IPS DF 4.7 (cell line): ENCODE measurements around the gene TCERG1.

Experiments
- DNase-seq: peaks from one replicate; pipeline ENCODE4 v3.0.0-alpha.2; 2013; ENCODE audit warnings: low spot score; ENCODE audit errors: extremely low read depth

Gene TCERG1

DNA sequence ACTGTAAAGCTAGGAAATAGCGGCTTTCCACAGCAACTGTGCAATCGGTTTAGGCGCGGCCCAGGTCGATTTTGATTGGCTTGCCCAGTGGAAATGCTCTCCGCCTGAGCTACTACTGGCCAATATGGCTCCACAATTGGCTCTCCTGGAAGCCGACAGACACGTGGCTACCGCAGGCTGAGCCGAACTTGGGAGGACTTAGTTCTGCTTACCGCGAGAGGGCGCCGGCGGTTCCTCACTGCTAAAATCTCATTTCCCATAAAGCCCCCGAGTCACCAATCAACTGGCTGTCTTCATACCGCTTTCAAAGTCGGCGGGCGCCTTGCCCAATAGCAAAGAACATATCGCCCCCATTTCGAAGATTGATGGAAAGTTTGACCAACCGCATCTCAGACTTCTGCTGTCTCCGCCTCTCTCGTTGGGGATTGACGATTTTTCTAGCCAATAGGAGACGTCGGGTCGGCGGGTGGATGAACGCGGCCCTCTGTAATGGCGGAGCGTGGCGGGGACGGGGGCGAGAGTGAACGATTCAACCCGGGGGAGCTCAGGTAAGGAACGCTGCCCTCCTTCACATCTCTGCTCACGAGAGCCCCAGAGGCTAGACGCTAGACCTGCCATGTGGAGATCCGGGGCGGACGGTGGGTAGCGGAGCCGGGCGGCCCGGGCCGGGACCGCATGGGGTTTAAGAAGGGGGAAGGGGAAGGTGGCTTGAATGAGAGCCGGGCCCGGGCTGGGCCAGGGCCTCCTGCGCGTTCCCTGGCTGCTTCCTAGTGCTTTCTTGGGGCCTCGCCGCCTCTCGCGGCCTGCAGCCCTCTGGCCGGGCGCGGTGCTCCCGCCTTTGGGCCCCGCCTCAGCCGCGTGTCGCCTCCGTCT is at the start of gene TCERG1:
Gene TCERG1, plus strand, starts transcription at position 473 of the 873 bp plus-strand sequence. Its CDS starts 17 bp downstream, at position 490.
- peak; percentile 100 for DNase-seq

GRCh38 chr5:146398826-146399225 is 48.3 kb upstream of the TCERG1 start:
- DNase-seq: no peak

GRCh38 chr5:146399481-146399880 is 47.7 kb upstream of the TCERG1 start:
- no peak for DNase-seq

DNA sequence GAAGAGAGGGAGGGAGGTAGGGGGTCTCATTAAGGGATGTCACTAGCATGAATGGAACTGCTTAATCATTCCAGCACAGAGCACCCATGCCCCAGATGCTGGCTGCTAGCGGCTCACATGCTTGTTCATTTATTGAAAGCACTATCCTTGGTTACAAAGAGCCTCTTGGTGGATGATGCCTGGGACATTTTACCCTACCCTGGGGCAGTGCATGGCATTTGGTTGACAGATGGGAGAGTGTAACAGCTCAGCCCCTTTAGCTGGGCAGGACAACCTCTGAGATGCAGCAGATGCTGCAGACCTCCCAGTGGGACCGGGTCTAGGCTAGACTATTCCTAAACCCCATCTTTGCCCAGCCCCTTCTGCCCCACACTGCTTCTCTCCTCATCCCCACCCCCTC is 46.9 kb upstream of the TCERG1 start:
- DNase-seq: no peak

GRCh38 chr5:146401021-146401420 is 46.1 kb upstream of the TCERG1 start:
- no peak for DNase-seq

DNA sequence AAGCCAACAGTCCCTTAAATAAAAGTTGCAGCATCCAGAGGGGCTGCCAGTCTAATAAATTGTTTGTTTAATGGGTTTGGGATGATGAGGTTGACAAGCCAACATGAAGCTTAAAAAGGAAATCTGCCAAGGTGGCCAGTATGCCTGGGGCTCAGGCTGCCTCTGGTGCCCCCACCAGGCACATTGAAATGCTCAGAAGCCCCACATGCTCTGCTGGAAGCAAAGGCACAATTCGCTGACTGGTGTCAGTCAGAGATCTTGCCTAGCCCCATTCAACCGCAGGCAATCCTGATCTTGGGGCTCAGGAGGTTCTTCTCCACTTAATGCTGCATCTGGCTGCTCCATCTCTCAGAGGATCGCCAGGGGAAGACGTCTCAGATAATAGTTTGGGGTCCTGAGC is 44.2 kb upstream of the TCERG1 start:
- DNase-seq: no peak

GRCh38 chr5:146409054-146409671 is 38.0 kb upstream of the TCERG1 start:
- no peak for DNase-seq

DNA sequence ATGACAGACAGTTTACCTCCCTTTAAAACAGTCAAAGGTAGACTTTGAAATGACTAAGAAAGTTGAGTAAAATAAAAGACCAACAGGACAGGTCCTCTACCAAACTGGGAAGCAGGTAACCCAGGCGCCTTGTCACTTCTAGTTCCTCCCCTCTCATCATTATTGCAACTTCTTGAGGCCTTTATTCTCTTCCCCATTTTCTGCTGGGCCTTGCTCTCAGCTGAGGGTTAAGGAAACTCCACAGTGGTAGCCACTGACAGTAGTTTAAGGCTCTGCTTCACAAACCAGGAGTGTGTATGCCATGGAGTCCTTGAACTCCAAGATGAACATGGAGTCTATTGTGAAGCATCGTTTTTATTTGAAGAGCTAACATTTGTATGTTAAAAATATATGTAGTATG is 36.9 kb upstream of the TCERG1 start:
- no peak for DNase-seq

- DNase-seq: no peak
These were observed 27.4 kb upstream of the TCERG1 start for GRCh38 chr5:146419696-146420095.

GRCh38 chr5:146425023-146425422 is 22.1 kb upstream of the TCERG1 start:
- no peak for DNase-seq

DNA sequence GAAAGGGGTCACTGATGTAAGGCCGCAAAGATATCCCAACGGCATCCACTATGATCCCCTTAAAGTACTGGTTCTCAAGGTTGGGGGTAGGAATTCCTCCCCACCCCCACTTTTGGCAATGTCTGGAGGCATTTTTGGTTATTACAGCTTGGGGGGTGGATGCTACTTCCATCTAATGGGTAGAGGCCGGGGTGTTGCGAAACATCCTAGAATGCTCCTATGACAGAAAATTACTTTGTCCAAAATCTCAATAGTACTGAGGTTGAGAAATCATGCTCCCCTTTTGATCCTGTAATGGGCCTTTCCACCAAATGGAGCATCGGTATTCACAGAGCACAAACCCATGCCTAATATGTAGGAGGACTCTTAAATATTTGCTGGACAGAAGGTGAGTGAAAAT is 20.8 kb upstream of the TCERG1 start:
- no peak for DNase-seq

DNA sequence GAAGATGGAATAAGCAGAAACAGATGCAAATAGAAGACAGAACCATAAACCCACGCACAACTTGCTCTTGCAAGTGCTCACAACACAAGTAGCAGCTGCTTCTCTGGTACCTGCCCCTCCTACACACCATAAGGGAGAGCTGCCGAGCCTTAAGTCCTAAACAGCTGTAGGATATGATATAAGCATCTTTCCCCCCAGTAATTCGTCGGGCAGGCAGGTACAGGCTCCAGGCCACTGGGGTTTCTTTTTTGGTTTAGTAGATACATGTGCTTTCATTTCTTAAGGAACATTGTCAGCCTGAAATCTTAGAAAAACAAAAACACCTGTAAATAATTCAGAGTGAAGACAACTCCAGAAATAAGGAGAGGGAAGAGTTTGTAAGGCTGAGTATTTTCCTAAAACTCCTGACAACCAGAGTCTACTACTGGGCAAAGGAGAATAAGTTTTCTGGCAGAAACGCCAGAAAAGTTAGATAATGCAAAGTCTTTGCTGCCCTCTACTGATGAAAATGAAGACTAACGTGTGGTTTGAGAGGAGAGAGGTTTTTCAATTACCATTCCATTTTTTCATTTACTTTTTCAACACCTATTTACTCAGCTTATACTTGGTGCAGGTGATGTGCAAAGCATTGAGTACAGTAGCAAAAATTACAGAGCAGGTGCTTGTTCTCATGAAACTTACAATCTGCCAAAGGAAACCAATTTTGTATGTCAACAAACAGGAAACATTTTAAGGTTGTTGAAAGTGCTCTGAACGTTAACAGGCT is 20.1 kb upstream of the TCERG1 start:
- DNase-seq: no peak

GRCh38 chr5:146427619-146427997 is 19.5 kb upstream of the TCERG1 start:
- DNase-seq: no peak

DNA sequence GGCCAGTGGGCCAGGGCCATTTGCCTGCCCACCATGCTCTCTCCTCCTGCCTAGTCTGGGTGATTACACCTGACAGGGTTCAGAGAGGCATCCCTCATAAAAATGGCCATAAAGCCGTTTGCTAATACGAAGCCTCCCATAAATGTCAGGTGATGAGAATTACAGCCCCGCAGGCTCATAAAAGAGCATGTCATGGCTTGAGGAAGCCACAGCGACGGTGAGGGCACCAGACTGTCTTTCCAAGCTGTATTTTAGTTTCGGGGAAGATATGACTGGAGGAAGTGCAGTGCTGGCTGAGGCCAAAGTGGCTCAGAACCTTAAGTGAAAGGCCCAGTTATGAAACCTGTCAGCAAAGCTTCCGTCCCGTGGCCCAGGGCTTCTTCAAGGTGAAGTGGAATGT is 18.5 kb upstream of the TCERG1 start:
- DNase-seq: no peak

DNA sequence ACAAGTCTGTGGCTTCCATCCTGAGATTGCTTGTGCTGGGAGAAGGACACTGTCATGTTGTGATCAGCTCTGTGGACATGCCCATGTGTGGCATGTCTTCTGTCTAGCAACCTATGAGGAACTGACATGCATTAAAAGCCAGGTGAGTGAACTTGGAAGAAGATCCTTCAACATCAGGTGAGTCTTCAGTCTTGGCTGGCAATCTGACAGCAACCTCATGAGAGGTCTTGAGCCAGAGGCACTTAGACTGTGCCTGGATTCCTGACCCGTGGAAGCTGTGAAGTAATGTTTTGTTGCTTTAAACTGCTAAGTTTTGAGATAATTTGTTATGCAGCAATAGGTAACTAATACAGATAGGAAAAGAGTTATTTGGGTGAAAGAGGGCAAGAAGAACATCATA is 6.8 kb upstream of the TCERG1 start:
- no peak for DNase-seq

DNA sequence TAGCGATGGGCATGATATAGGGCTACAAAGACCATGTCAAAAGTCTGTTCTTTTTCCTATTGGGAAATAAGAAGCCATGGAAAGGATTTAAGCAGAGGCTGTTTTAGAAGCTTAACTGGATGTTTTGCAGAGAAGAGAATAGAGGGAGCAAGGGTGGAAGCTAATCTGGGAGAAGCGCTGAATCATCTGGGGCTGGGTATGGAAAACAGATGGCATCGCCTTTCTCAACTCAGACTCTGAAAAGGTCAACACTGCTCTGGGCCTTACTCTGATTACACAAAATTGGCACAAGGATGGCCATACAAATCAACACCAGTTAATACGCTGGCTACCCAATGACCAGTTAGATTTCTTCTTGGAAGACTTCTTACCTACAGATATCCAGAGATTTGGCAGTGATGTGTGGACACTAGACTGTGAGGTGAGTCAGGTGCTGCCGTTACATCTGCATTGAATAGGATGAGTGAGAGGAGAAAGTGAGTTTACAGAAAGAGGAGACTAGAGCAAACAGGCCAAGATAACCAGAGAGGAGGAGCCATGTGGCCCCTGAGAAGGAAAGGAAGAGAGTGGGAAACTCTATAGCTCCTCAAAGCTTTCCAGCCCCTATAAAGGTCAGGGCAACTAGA is 6.2 kb upstream of the TCERG1 start:
- no peak for DNase-seq

DNA sequence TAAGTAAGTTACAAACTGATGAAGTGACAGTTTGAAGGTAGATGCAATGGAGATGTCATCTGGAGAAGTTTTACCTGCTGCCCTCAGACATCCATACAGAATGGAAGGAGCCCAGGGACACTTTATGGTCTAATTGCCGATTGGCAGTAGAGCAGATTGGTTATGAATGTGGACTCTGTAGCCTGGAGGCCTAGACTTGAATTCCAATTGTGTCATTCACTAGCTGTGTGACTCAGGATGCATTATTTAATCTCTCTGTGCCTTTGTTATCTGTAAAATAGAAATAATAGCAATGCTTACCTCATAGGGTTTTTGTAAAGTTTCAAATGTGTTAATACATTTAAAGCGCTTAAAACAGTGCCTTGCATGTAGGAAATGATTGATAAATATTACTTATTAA is 5.2 kb upstream of the TCERG1 start:
- no peak for DNase-seq

DNA sequence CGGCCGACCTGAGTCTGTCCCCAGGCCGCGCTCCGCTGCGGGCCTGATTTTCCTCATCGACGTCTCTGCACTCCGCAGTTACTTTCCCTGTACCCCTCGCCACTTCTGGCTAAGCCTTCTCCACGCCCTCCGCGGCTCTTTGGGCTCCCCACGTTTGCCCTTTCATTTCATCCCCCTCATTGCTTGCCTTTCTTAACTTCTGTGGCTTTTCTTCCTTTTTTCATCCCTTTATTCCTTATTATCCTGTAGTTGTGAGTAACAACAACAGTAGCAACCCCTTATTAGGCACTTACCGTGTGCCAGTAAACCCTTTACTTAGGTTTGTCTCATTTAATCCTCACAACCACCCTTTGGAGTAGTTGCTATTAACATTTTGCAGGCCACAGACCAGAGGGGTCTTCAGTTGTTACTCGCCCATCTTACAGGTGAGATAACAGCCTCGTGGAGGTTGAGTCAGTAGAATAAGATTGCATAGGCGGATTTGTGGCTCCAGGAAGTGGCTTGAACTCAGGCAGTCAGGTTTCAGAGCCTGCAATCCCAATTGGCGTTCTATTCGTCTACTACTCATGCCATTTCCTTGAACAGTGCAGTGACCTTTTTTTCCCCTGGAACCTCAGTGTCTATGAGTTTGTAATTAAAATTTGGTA is 724 bp downstream of the TCERG1 start:
- DNase-seq: no peak

DNA sequence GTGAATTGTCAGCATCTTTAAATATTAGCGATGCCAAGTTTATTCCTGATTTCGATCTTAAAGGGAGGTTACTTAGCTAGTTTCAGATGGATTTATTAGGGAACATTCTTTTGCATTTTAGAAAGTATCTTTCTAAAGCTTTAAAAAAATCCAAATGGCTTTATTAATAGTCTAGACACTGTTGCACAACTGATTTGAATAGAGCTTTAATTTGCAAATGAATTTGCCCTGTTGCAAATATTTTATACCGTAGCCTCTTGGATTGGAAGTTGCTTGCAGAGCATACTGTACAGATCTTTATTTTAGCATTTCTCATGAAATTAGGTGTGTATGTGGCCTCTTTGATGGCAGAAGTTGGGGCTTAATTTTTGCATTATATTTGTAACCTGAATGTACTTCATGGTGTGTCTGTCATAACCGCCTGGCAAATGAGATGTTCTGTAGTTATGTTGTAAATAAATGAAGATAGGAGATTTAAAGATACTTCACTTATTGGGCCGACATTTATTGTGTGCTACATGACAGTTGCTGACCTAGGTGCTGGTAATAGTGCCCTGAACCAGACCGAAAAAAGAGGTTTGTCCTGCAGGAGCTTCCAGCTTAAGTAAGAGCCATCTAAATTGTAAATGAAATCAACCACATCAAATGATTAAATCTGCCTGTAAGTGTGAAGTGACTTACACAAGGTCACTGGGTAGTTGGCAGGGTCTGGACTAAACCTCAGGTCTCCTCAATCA is 1.8 kb downstream of the TCERG1 start:
- no peak for DNase-seq

- no peak for DNase-seq
These were observed 2.9 kb downstream of the TCERG1 start for GRCh38 chr5:146450002-146450401.

DNA sequence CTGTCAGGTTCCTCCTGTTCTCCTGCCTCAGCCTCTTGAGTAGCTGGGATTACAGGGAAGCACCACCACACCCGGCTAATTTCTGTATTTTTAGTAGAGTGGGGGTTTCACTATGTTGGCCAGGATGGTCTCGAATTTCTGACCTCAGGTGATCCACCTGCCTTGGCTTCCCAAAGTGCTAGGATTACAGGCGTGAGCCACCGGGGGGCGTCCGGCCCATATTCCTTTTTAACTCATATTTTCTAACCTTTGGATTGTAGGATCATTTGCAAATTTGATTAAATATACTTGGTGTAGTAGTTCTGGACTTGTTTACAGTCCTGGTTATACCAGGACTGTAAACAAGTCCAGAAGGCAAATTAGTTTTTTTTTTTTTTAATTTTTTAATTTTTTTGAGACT is 4.3 kb downstream of the TCERG1 start:
- DNase-seq: no peak
